Activated gamma-delta T cell treated with Interleukin-2 at 50 U/mL for 16 hours (primary cell): ENCODE results near the gene SLC31A2.

Source experiments
- DNase-seq: peaks from one replicate; pipeline ENCODE4 v3.0.0-alpha.2; 2020

SLC31A2 gene

GRCh38 chr9:113151696-113152630, 1.2 kb downstream of the SLC31A2 start:
- DNase-seq = no peak

GRCh38 chr9:113152699-113153098, 1.9 kb downstream of the SLC31A2 start:
- no peak for DNase-seq

- DNase-seq = no peak
Measured at GRCh38 chr9:113153599-113153998, 2.8 kb downstream of the SLC31A2 start.

GRCh38 chr9:113154471-113154870, 3.7 kb downstream of the SLC31A2 start:
- DNase-seq = no peak

- DNase-seq = no peak
Measured at GRCh38 chr9:113154946-113155345, 4.1 kb downstream of the SLC31A2 start.

- no peak for DNase-seq
Measured at GRCh38 chr9:113155911-113156588, 5.2 kb downstream of the SLC31A2 start.

- no peak for DNase-seq
Measured at GRCh38 chr9:113156880-113157279, 6.1 kb downstream of the SLC31A2 start.

GRCh38 chr9:113158446-113158845, 7.6 kb downstream of the SLC31A2 start:
- DNase-seq = no peak

- DNase-seq = no peak
Measured at GRCh38 chr9:113160571-113160970, 9.8 kb downstream of the SLC31A2 start.

- no peak for DNase-seq
Measured at GRCh38 chr9:113163001-113163400, 12.2 kb downstream of the SLC31A2 start.

- no peak for DNase-seq
Measured at GRCh38 chr9:113164536-113165300, 13.9 kb downstream of the SLC31A2 start.

GRCh38 chr9:113166039-113166438, 15.2 kb downstream of the SLC31A2 start:
- no peak for DNase-seq

GRCh38 chr9:113168809-113169208, 18.0 kb downstream of the SLC31A2 start:
- DNase-seq = no peak

GRCh38 chr9:113173341-113173740, 22.5 kb downstream of the SLC31A2 start:
- no peak for DNase-seq

GRCh38 chr9:113176803-113177202, 26.0 kb downstream of the SLC31A2 start:
- no peak for DNase-seq

GRCh38 chr9:113177251-113177650, 26.4 kb downstream of the SLC31A2 start:
- no peak for DNase-seq

- no peak for DNase-seq
Measured at GRCh38 chr9:113178087-113178486, 27.3 kb downstream of the SLC31A2 start.

GRCh38 chr9:113179839-113180238, 29.0 kb downstream of the SLC31A2 start:
- DNase-seq = no peak

- DNase-seq = no peak
Measured at GRCh38 chr9:113181165-113181564, 30.4 kb downstream of the SLC31A2 start.

GRCh38 chr9:113183956-113184488, 33.2 kb downstream of the SLC31A2 start:
- DNase-seq = no peak

- DNase-seq = no peak
Measured at GRCh38 chr9:113184539-113184938, 33.7 kb downstream of the SLC31A2 start.

GRCh38 chr9:113185271-113185670, 34.5 kb downstream of the SLC31A2 start:
- no peak for DNase-seq

GRCh38 chr9:113186137-113186755, 35.4 kb downstream of the SLC31A2 start:
- no peak for DNase-seq
